Dendritic cell treated with granulocyte-macrophage colony-stimulating factor and Interleukin-4, amounts not matched to agents 40 ng/mL and 50 ng/mL, for 4 days (primary cell): ENCODE measurements around the gene TMEM33.
"Not testable (repeated sequence)": the region's sequence is repeated elsewhere in the genome, so short reads cannot be mapped to it uniquely, and the experiment has no call there.

Source experiments
- H3K27ac Mint-ChIP-seq: one replicate; pipeline ENCODE4 v1.8.0; 2022; ENCODE audit warnings: mild to moderate bottlenecking, mixed read lengths
- H3K27me3 Mint-ChIP-seq: one replicate; pipeline ENCODE4 v1.8.0; 2022; ENCODE audit warnings: mild to moderate bottlenecking, mixed read lengths
- H3K36me3 Mint-ChIP-seq: one replicate; pipeline ENCODE4 v1.8.0; 2022; ENCODE audit warnings: low read depth, mixed read lengths
- H3K4me1 Mint-ChIP-seq: one replicate; pipeline ENCODE4 v1.8.0; 2022; ENCODE audit warnings: low read depth, mixed read lengths
- H3K4me3 Mint-ChIP-seq: one replicate; pipeline ENCODE4 v1.8.0; 2022; ENCODE audit warnings: mild to moderate bottlenecking, moderate library complexity, mixed read lengths
- H3K9me3 Mint-ChIP-seq: one replicate; pipeline ENCODE4 v1.8.0; 2022; ENCODE audit warnings: mixed read lengths
- intact Hi-C: fragments of 100-400 bp; cut with micrococcal nuclease; formaldehyde crosslinking; loops from one replicate; pipeline ENCODE4 v1.15.0; 2022

The TMEM33 gene

DNA sequence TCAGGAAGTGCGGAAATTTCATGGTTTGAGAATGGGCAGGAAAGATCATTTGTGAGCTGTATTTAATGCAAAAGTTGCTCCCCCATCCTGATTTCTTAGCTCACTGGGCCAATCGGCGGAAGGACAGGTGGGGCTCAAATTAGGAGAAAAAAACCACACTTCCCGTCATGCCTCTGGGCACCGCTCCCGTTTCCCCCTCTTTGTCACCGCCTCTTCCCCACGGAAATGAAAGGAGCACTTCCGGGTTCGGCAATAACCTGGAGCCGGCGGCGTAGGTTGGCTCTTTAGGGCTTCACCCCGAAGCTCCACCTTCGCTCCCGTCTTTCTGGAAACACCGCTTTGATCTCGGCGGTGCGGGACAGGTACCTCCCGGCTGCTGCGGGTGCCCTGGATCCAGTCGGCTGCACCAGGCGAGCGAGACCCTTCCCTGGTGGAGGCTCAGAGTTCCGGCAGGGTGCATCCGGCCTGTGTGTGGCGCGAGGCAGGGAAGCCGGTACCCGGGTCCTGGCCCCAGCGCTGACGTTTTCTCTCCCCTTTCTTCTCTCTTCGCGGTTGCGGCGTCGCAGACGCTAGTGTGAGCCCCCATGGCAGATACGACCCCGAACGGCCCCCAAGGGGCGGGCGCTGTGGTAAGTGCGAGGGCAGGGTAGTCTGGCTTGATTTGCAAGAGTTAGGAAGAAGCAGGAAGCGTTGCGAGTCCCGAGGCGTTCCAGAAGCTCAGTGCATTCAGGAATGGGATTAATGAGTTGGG lies at the start of gene TMEM33:
TSS of gene TMEM33 (plus strand) at position 529 of the 751 bp plus-strand sequence. CDS start at position 585, 56 bp downstream.
- intact Hi-C loops, result loop anchor here (1.0 to 10.0 kb wide), 2 partner anchors 55 to 720 kb away; partner anchors contain the start of genes ATP8A1 and SLC30A9
- H3K4me1 Mint-ChIP-seq, result peaks cover 35% of the 10 kb centered on the region
- H3K36me3 Mint-ChIP-seq, result peaks cover 34% of the 10 kb centered on the region
- H3K27ac Mint-ChIP-seq, result peak within 1 kb of the TSS; percentile 95
- H3K4me3 Mint-ChIP-seq, result peak within 1 kb of the TSS; percentile 94
- H3K9me3 Mint-ChIP-seq, result no peaks in the 10 kb centered on the region
- H3K27me3 Mint-ChIP-seq, result no peaks in the 10 kb centered on the region

DNA sequence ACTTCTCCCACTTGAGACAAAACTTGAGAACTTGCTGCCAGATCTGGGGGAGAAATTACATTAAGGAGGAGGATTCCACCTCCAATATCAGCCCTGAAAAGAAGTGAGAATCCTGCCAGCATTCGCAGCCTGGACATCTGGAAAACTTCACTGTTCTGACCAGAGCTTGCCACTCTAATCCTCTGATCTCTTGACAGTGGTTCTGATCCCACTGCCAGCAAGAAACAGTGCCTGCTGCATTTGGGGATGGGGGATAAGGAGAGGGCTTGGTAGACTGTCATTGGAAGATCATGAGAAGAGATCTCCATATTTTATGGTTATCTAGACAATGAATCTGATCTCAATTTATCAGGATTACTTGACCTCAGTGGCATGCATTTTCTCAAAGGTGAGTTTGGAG lies 49.8 kb upstream of the TMEM33 start:
- H3K27me3 Mint-ChIP-seq, result peaks cover 68% of the 10 kb centered on the region
- no peak overlapping the region for H3K4me3 Mint-ChIP-seq

DNA sequence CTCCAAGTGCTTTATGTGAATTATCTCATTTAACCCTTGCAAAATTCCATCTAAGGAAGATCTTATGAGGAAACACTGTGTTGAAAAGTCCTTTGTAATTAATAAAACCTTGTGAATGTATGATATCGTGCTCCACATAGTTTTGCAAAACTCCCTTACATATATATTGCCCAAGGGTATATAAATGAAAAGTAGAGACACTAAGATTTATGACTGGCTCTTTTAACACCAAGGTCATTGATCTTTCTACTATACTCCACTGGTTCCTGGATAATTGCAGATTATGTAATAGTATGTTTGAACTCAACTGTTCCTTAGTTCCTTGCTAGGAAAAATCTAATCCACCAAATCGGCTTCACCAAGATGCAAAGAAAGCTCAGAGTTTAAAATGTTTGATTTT lies 48.0 kb upstream of the TMEM33 start:
- Mint-ChIP-seq H3K4me1 (no peaks in the 10 kb centered on the region), H3K27ac (no peak overlapping the region), H3K27me3 (peaks cover 50% of the 10 kb centered on the region), H3K9me3 (no peaks in the 10 kb centered on the region), H3K4me3 (no peak overlapping the region), H3K36me3 (no peaks in the 10 kb centered on the region)
- intact Hi-C loops, result no loop called here

More for the DNA sequence above, 49.8 kb upstream of the TMEM33 start:
- H3K9me3 Mint-ChIP-seq, result no peaks in the 10 kb centered on the region
- no peaks in the 10 kb centered on the region for H3K36me3 Mint-ChIP-seq
- H3K4me1 Mint-ChIP-seq, result peaks cover 7% of the 10 kb centered on the region
- intact Hi-C loops, result no loop called here
- no peak overlapping the region for H3K27ac Mint-ChIP-seq

DNA sequence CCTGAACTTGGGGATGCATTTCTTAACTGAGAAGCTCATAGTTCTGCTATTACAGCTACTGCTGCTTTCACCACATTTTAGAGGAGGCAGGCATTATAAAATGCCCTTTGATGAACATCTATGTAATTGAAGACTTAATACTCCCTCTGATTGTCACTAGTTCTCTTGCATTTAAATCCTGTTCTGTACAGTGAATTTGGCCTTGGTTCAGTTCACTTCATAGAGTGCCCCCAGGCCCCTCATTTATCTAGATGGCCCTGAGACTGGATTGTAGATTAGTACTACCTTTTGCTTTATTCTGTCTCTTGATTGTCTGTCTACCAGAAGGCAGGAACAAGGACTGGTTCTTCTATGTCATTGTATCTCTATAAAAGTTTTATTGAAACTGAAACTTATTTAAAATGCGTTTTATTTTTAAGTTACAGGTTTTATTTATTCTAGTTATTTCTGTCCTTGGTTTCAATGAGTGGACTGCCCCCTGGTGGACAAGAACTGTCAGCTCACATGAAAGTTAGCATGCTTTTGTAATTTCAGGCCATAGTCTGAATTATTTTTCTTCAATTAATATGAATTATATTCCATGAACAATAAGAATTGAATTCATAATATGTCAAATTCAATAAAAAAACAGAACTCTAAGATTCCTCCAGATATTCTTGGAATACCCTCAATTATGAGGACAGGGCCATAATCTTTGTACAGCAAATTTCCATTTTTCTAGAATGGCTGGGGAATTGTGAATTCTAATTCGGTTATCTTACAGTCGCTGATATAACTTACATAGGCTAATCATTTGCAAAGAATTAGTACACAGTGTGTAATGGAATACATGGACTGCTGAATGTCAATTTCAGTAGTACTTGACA lies 47.2 kb upstream of the TMEM33 start:
- no peak overlapping the region for H3K4me3 Mint-ChIP-seq
- no peaks in the 10 kb centered on the region for H3K36me3 Mint-ChIP-seq
- H3K9me3 Mint-ChIP-seq, result no peaks in the 10 kb centered on the region
- no peaks in the 10 kb centered on the region for H3K4me1 Mint-ChIP-seq
- intact Hi-C loops, result loop anchor here (2.0 kb wide), 1 partner anchor 195 kb away; no protein-coding TSS in a partner anchor
- H3K27ac Mint-ChIP-seq, result no peak overlapping the region
- H3K27me3 Mint-ChIP-seq, result peaks cover 51% of the 10 kb centered on the region

DNA sequence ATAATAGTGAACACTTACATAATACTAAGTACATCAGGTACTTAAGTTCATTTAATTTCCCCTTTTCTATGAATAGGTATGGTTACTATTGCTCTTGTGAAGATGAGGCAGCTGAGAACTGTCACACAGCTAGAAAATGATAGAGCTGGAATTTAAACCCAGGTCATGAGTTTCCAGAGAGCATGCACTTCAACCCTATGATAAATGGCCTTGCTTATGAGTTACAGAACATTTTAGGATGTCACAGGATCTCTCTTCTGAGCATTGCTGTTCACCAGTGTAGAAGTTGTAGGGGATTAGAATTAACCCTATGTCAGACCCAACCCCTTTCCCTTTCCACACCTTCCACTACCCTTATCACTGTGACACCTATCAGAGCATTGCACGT lies 46.5 kb upstream of the TMEM33 start:
- intact Hi-C loops, result loop anchor here (2.0 kb wide), 1 partner anchor 196 kb away; no protein-coding TSS in a partner anchor
- no peak overlapping the region for H3K4me3 Mint-ChIP-seq
- H3K9me3 Mint-ChIP-seq, result no peaks in the 10 kb centered on the region
- no peak overlapping the region for H3K27ac Mint-ChIP-seq
- H3K27me3 Mint-ChIP-seq, result peaks cover 47% of the 10 kb centered on the region
- H3K4me1 Mint-ChIP-seq, result no peaks in the 10 kb centered on the region
- no peaks in the 10 kb centered on the region for H3K36me3 Mint-ChIP-seq

- Mint-ChIP-seq H3K27ac (no peak overlapping the region), H3K4me1 (no peaks in the 10 kb centered on the region), H3K27me3 (peaks cover 46% of the 10 kb centered on the region), H3K4me3 (no peak overlapping the region), H3K36me3 (no peaks in the 10 kb centered on the region), H3K9me3 (no peaks in the 10 kb centered on the region)
- intact Hi-C loops, result loop anchor here (2.0 kb wide), 1 partner anchor 197 kb away; no protein-coding TSS in a partner anchor
These were observed 45.9 kb upstream of the TMEM33 start for GRCh38 chr4:41889317-41889716.

DNA sequence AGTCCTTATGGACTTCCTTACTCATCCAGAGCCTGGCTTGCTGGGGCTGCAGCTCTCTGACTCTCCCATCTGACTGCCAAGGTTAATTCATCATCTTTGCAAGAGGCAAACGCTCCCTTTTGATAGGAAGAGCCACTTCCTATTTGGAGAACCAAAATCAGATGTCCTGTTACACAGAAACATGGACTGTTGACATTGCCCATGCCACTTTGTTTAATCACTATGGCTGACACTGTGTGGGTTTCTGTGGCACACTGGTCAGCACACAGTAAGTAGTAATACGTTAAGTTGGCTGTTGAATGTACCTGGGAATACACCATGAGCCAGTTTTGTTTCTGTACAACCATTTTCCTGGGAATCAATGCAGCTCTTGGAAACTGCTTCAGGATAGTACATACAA lies 45.1 kb upstream of the TMEM33 start:
- Mint-ChIP-seq H3K4me1 (no peaks in the 10 kb centered on the region), H3K9me3 (no peaks in the 10 kb centered on the region), H3K27me3 (peaks cover 39% of the 10 kb centered on the region), H3K27ac (no peak overlapping the region), H3K4me3 (no peak overlapping the region), H3K36me3 (no peaks in the 10 kb centered on the region)
- intact Hi-C loops, result no loop called here

DNA sequence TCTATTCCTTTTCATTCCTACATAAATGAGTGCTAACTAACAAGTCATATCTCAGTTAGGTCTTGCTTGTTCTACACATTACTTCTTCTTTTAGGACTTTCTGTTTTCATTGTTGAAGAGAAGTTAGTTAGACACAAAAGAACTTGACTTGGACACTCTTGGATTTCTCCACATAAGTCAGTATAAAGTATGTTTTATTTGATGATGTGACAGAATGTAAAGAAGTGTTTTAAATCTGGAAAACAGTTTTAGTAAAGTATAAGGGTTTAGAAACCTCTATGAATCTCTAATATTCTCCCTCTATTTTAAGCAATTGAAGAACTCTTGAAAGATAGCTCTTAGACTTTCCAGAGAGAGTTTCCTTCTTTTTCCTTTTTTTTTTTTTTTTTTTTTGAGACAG lies 38.6 kb upstream of the TMEM33 start:
- Mint-ChIP-seq H3K4me1 (no peaks in the 10 kb centered on the region), H3K4me3 (no peak overlapping the region), H3K27ac (no peak overlapping the region), H3K36me3 (no peaks in the 10 kb centered on the region), H3K27me3 (peaks cover 12% of the 10 kb centered on the region), H3K9me3 (peaks cover 11% of the 10 kb centered on the region)
- intact Hi-C loops, result no loop called here

GRCh38 chr4:41897698-41898097 lies 37.5 kb upstream of the TMEM33 start:
- intact Hi-C loops, result no loop called here

GRCh38 chr4:41909136-41909535 lies 26.1 kb upstream of the TMEM33 start:
- Mint-ChIP-seq H3K36me3 (peaks cover 12% of the 10 kb centered on the region), H3K9me3 (peaks cover 15% of the 10 kb centered on the region)
- H3K4me1 Mint-ChIP-seq, H3K27me3 Mint-ChIP-seq, H3K27ac Mint-ChIP-seq, H3K4me3 Mint-ChIP-seq, intact Hi-C loops: not testable (repeated sequence)

More at GRCh38 chr4:41897698-41898097, 37.5 kb upstream of the TMEM33 start:
- Mint-ChIP-seq H3K27ac (no peak overlapping the region), H3K4me1 (no peaks in the 10 kb centered on the region), H3K9me3 (peaks cover 22% of the 10 kb centered on the region), H3K27me3 (peaks cover 11% of the 10 kb centered on the region), H3K4me3 (no peak overlapping the region), H3K36me3 (no peaks in the 10 kb centered on the region)

- peaks cover 12% of the 10 kb centered on the region for H3K36me3 Mint-ChIP-seq
- H3K27me3 Mint-ChIP-seq, result no peaks in the 10 kb centered on the region
- no peak overlapping the region for H3K27ac Mint-ChIP-seq
- intact Hi-C loops, result no loop called here
- no peak overlapping the region for H3K4me3 Mint-ChIP-seq
- H3K9me3 Mint-ChIP-seq, result no peaks in the 10 kb centered on the region
- H3K4me1 Mint-ChIP-seq, result no peaks in the 10 kb centered on the region
These were observed 22.7 kb upstream of the TMEM33 start for GRCh38 chr4:41912546-41912945.

DNA sequence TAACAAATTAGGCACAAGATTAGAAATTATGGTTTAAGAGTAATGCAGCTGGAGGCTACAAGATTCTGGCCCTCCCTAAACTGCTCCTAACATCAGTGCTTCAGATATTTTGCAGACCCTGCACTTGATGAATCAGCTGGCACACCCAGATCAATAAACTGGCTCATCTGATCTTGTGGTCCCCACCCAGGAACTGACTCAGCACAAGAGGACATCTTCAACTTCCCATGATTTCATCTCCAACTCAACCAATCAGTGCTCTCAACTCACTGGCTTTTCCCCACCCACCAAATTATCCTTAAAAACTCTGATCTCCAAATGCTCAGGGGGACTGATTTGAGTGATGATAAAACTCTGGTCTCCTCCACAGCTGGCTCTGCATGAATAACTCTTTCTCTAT lies 21.7 kb upstream of the TMEM33 start:
- H3K4me1 Mint-ChIP-seq, result no peaks in the 10 kb centered on the region
- intact Hi-C loops, result no loop called here
- no peak overlapping the region for H3K4me3 Mint-ChIP-seq
- no peaks in the 10 kb centered on the region for H3K27me3 Mint-ChIP-seq
- H3K36me3 Mint-ChIP-seq, result peaks cover 12% of the 10 kb centered on the region
- no peak overlapping the region for H3K27ac Mint-ChIP-seq
- H3K9me3 Mint-ChIP-seq, result no peaks in the 10 kb centered on the region

DNA sequence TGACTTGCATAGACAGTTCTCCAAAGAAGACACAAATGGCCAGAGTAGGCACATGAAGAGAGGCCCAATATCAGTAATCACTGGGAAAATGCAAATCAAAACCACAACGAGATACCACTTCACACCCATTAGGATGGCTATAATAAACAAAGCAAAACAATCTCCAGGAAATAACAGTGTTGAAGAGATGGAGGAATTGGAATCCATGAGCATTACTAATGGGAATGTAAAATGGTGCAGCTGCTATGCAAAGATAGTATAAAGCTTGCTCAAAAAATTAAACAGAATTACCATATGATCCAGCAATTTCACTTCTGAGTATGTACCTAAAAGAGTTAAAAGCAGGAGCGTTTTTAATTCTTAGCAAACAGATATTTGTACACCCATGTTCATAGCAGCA lies 17.0 kb upstream of the TMEM33 start:
- H3K27me3 Mint-ChIP-seq, result no peaks in the 10 kb centered on the region
- H3K4me1 Mint-ChIP-seq, result peaks cover 4% of the 10 kb centered on the region
- peaks cover 21% of the 10 kb centered on the region for H3K9me3 Mint-ChIP-seq
- H3K4me3 Mint-ChIP-seq, result no peak overlapping the region
- no peak overlapping the region for H3K27ac Mint-ChIP-seq
- intact Hi-C loops, result no loop called here
- H3K36me3 Mint-ChIP-seq, result peaks cover 10% of the 10 kb centered on the region

DNA sequence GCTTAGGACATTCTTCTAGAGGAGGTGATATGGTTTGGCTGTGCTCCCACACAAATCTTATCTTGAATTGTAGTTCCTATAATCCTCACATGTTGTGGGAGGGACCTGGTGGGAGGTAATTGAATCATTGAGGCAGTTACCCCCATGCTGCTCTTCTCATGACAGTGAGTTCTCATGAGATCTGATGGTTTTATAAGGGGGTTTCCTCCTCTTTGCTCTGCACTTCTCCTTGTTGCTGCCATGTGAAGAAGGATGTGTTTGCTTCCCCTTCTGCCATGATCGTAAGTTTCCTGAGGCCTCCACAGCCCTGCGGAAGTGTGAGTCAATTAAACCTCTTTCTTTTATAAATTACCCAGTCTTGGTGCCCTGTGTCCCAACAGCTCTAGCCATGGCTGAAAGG lies 14.8 kb upstream of the TMEM33 start:
- H3K27ac Mint-ChIP-seq, intact Hi-C loops, H3K4me1 Mint-ChIP-seq: not testable (repeated sequence)

More for the DNA sequence above, 14.8 kb upstream of the TMEM33 start:
- H3K4me3 Mint-ChIP-seq, H3K36me3 Mint-ChIP-seq, H3K27me3 Mint-ChIP-seq: not testable (repeated sequence)
- H3K9me3 Mint-ChIP-seq, result peaks cover 21% of the 10 kb centered on the region
